Natural killer cell (primary cell): ENCODE results near the gene MID1. TPM values are rescaled to one million over a fixed set of nuclear protein-coding genes. Genes with fewer than 3 reads are reported as not detected.

ENCODE experiments used
- ATAC-seq, 3 donors: fragments of 150-1000 bp in 2 of 3; fragments of 200-7000 bp in 1 of 3; cut with Tn5 transposase; 1 replicate in 1 of 3; 2 replicates in 2 of 3; pipeline ENCODE4 v1.10.0; 2021; ENCODE audit warnings: mild to moderate bottlenecking in 2 of 3, moderate library complexity in 2 of 3
- DNase-seq, 2 donors: peaks; one replicate each; pipeline versions ENCODE4 v3.0.0 to v3.0.0-alpha.2; 2013 to 2021; ENCODE audit warnings: mixed read lengths in 1 of 2
- H3K27ac ChIP-seq: one replicate; pipeline ENCODE4 v1.5.1; 2013; ENCODE audit warnings: mild to moderate bottlenecking, low read length
- H3K27me3 ChIP-seq: one replicate; pipeline ENCODE4 v1.6.1; 2013; ENCODE audit warnings: low read length; ENCODE audit not compliant: control insufficient read depth, insufficient read depth
- H3K36me3 ChIP-seq: one replicate; pipeline ENCODE4 v1.6.1; 2013; ENCODE audit warnings: low read length; ENCODE audit not compliant: control insufficient read depth, insufficient read depth
- H3K4me1 ChIP-seq: one replicate; pipeline ENCODE4 v1.6.1; 2013; ENCODE audit warnings: low read length; ENCODE audit not compliant: control insufficient read depth, insufficient read depth
- H3K4me3 ChIP-seq: one replicate; pipeline ENCODE4 v1.5.1; 2013; ENCODE audit warnings: low read length
- H3K9me3 ChIP-seq: one replicate; pipeline ENCODE4 v1.6.1; 2013; ENCODE audit warnings: low read length; ENCODE audit not compliant: control insufficient read depth, insufficient read depth
- H3K27ac Mint-ChIP-seq, 2 donors: one replicate each; pipeline ENCODE4 v1.8.0; 2022; ENCODE audit warnings: mild to moderate bottlenecking in 2 of 2, mixed read lengths in 2 of 2, moderate library complexity in 1 of 2
- H3K27me3 Mint-ChIP-seq, 2 donors: one replicate each; pipeline ENCODE4 v1.8.0; 2022; ENCODE audit warnings: low read depth in 2 of 2, mixed read lengths in 2 of 2
- H3K36me3 Mint-ChIP-seq: one replicate; pipeline ENCODE4 v1.8.0; 2022; ENCODE audit warnings: mixed read lengths
- H3K4me1 Mint-ChIP-seq, 2 donors: one replicate each; pipeline ENCODE4 v1.8.0; 2022; ENCODE audit warnings: mixed read lengths in 2 of 2
- H3K4me3 Mint-ChIP-seq: one replicate; pipeline ENCODE4 v1.8.0; 2022; ENCODE audit warnings: mild to moderate bottlenecking, moderate library complexity, mixed read lengths
- H3K9me3 Mint-ChIP-seq, 2 donors: one replicate each; pipeline ENCODE4 v1.8.0; 2022; ENCODE audit warnings: mixed read lengths in 2 of 2
- CTCF ChIP-seq: fragments of 200-600 bp; IDR thresholded peaks from one replicate; pipeline ENCODE4 v1.8.0; 2022; ENCODE audit warnings: antibody characterized with exemption
- WGBS: methylation state at CpG from one replicate; pipeline ENCODE4 v1.1.7; 2013; ENCODE audit warnings: missing lambda C conversion rate; ENCODE audit not compliant: insufficient coverage; 5-methylcytosine and 5-hydroxymethylcytosine counted together
- intact Hi-C: fragments of 100-400 bp; cut with micrococcal nuclease; formaldehyde crosslinking; loops from one replicate; pipeline ENCODE4 v1.14.2; 2022
- total RNA-seq, 4 donors: library from RNA; stranded (reverse); fragments of 120-200 nt in 1 of 4; gene quantifications; one replicate each; pipeline versions ENCODE4 v1.2.3 to v1.2.4, GENCODE V29; 2013 to 2022

MID1 gene
- total RNA-seq, 3 donors from 2014 or later (not counting 1 experiment from before 2014, with no cell fraction given) = not detected

DNA sequence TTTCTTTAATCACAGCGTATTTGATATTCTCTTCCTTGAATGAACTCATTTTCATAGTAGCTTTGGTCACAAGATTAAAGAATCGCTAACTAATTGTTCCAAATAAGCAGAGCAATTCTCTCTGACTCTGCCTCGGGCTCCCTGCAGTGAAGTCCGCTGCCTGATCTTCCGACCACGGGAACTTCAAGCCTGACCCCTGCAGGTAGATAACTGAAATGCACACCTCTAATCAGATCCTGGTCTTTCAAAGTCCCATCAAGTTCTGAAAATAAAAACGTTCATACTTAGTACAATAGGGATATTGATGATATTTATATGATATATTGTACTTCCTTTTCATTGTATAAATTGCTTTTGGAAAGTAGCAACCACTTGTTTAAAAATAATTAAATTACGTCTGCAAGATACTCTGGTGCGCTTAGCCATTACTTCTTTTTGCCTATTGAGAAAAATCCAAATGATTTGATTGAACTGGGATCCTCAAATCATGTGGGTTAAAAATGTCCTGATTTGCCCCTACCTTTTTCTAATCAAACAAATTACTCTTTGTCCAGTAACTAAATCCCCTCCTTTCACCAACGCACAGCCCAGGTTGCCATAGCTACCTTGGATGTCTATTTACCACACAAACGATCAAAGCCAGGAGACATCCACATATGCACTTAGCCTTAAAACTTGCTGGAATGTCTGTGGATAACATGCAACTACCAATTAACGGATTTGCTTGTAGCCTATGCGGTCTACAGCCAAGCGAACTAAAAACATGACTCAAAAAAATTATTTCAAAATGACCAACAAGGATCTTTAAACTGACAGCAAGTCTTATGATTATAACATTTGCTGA lies 4.2 kb downstream of the MID1 start:
- peaks cover 17 to 44% of the 10 kb centered on the region in 2 donors for H3K27me3 Mint-ChIP-seq
- H3K9me3 Mint-ChIP-seq = no peaks in the 10 kb centered on the region
- no peak overlapping the region for H3K27ac Mint-ChIP-seq
- Histone ChIP-seq H3K9me3 (no peaks in the 10 kb centered on the region), H3K36me3 (no peaks in the 10 kb centered on the region), H3K27ac (no peak overlapping the region), H3K4me1 (peaks cover 8% of the 10 kb centered on the region), H3K4me3 (no peak overlapping the region), H3K27me3 (peaks cover 3% of the 10 kb centered on the region)
- 29% methylated on average over 10 of the region's 14 CpGs for WGBS
- H3K4me1 Mint-ChIP-seq = peaks cover 16 to 19% of the 10 kb centered on the region in 2 donors
- no peaks in the 10 kb centered on the region for H3K36me3 Mint-ChIP-seq
- peak in 1 of 2 donors; percentile 12 for DNase-seq
- intact Hi-C loops = loop anchor here (5.0 kb wide), 1 partner anchor 429 kb away; no protein-coding TSS in a partner anchor
- TF ChIP-seq CTCF = peak; percentile 40
- no peak overlapping the region for H3K4me3 Mint-ChIP-seq
- peak in 1 of 3 donors; percentile 53 for ATAC-seq

- Histone ChIP-seq H3K9me3 (no peaks in the 10 kb centered on the region), H3K4me1 (no peaks in the 10 kb centered on the region), H3K27ac (no peak overlapping the region), H3K36me3 (no peaks in the 10 kb centered on the region), H3K27me3 (peaks cover 3% of the 10 kb centered on the region), H3K4me3 (no peak overlapping the region)
- intact Hi-C loops = no loop called here
- no peak for TF ChIP-seq CTCF
- H3K9me3 Mint-ChIP-seq = no peaks in the 10 kb centered on the region
- H3K27me3 Mint-ChIP-seq = peaks cover 11 to 18% of the 10 kb centered on the region in 2 donors
- 90% methylated on average over 4 of the region's 4 CpGs for WGBS
- no peak overlapping the region for H3K4me3 Mint-ChIP-seq
- ATAC-seq (no peak), DNase-seq (no peak)
- no peaks in the 10 kb centered on the region for H3K4me1 Mint-ChIP-seq
- no peaks in the 10 kb centered on the region for H3K36me3 Mint-ChIP-seq
- no peak overlapping the region for H3K27ac Mint-ChIP-seq
Measured at GRCh38 chrX:10612215-10612614, 8.2 kb downstream of the MID1 start.

GRCh38 chrX:10611441-10612090 lies 8.8 kb downstream of the MID1 start:
- no peak for DNase-seq
- Histone ChIP-seq H3K4me3 (no peak overlapping the region), H3K27me3 (peaks cover 3% of the 10 kb centered on the region), H3K36me3 (no peaks in the 10 kb centered on the region), H3K27ac (no peak overlapping the region), H3K4me1 (no peaks in the 10 kb centered on the region), H3K9me3 (no peaks in the 10 kb centered on the region)
- TF ChIP-seq CTCF = no peak
- WGBS = 84% methylated on average over 2 of the region's 4 CpGs
- H3K36me3 Mint-ChIP-seq = no peaks in the 10 kb centered on the region
- H3K4me1 Mint-ChIP-seq = no peaks in the 10 kb centered on the region
- intact Hi-C loops = no loop called here
- no peak overlapping the region for H3K4me3 Mint-ChIP-seq
- no peak for ATAC-seq
- no peaks in the 10 kb centered on the region for H3K9me3 Mint-ChIP-seq
- peaks cover 11 to 12% of the 10 kb centered on the region in 2 donors for H3K27me3 Mint-ChIP-seq
- no peak overlapping the region for H3K27ac Mint-ChIP-seq
